HG03025 (cell line): ENCODE results near the gene ZNF121.
A peak's percentile ranks its signal among the peaks of the same experiment; 100 is the strongest.
"Not testable (repeated sequence)": the region's sequence is repeated elsewhere in the genome, so short reads cannot be mapped to it uniquely, and the experiment has no call there.

Experiments used
- ATAC-seq: cut with Tn5 transposase; IDR thresholded peaks from one replicate; pipeline ENCODE4 v1.9.1; 2021; ENCODE audit warnings: mild to moderate bottlenecking, moderate library complexity; ENCODE audit not compliant: unreplicated experiment, low FRiP score

The ZNF121 gene

GRCh38 chr19:9539201-9539600 lies 45.1 kb downstream of the ZNF121 start:
- not testable (repeated sequence) for ATAC-seq

- peak; percentile 49 for ATAC-seq
Measured at GRCh38 chr19:9538183-9539058, 45.9 kb downstream of the ZNF121 start, which contains the start of gene ZNF426. Gene ZNF426, minus strand, starts transcription at chr19:9538645. Its CDS starts 2,413 bp downstream, at chr19:9536232.

GRCh38 chr19:9535934-9536333 lies 48.4 kb downstream of the ZNF121 start:
- ATAC-seq, result no peak

DNA sequence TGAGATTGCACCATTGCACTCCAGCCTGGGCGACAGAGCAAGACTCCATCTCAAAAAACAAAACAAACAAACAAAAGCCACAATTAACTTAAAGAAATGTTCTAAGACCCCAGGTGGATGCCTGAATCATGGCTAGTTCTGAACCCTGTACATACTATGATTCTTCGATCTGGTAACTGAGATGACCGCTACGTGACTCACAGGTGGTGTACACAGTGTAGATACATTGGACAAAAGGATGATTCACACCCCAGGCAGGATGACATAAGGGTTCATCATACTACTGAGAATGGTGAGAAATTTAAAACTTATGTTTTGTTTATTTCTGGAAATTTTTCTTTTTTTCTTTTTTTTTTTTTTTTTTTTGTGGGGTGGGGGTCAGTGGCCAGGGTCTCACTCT lies 52.4 kb downstream of the ZNF121 start:
- no peak for ATAC-seq

DNA sequence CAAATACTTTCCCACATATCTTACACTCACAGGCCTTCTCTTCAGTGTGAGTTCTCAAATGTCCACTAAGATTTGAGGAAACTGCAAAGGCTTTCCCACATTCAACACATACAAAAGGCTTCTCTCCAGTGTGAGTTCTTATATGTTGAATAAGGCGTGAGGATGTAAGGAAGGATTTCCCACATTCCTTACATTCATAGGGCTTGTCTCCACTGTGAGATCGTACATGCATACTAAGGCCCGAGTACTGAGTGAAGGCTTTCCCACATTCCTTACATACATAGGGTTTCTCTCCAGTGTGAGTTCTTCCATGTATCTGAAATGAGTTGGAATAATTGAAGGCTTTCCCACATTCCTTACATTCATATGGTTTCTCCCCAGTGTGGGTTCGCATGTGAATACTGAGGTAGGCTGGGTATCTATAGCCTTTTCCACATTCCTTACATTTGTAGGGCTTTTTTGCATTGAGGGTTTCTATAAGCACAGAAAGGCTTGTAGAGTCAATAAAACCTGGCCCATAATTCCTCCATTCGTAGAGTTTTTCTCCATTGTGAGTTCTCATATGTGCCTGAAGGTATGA lies 55.5 kb downstream of the ZNF121 start:
- no peak for ATAC-seq

DNA sequence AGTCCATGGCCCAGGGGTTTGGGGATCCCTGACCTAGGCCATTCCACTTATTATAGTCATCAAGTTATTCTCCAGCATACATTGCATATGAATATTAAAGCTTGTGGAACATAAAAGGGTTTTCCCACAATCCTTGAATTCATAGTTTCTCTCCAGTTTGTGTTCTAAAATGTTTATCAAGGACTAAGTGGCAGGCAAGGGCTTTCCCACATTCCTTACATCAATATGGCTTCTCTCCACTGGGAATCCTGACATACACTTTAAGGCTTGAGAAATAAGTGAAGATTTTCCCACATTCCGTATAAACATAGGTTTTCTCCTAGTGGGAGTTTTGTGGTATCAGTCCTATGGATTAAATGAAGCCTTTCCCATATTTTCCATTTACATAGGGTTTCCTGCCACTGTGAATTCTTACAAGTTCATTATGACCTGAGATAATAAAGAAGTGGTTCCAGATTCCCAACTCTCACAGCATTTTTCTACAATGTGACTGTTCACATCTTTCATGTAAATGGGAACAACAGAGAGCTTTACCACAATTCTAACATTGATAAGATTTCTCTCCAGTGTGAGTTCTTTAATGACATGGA lies 60.3 kb downstream of the ZNF121 start:
- no peak for ATAC-seq
